GM21825 (cell line): Measurements from ENCODE around the gene SERPINE1.
"Not testable (repeated sequence)": the region's sequence is repeated elsewhere in the genome, so short reads cannot be mapped to it uniquely, and the experiment has no call there.

Source experiments
- ATAC-seq: cut with Tn5 transposase; IDR thresholded peaks from one replicate; pipeline ENCODE4 v1.9.1; 2021; ENCODE audit warnings: mild to moderate bottlenecking, moderate library complexity; ENCODE audit not compliant: unreplicated experiment

SERPINE1 gene

GRCh38 chr7:101121991-101122932, 4.6 kb upstream of the SERPINE1 start:
- no peak for ATAC-seq

- no peak for ATAC-seq
Measured at GRCh38 chr7:101122933-101123702, 3.8 kb upstream of the SERPINE1 start.

GRCh38 chr7:101123703-101124068, 3.2 kb upstream of the SERPINE1 start:
- ATAC-seq: no peak

- ATAC-seq: no peak
Measured at GRCh38 chr7:101124376-101125056, 2.4 kb upstream of the SERPINE1 start.

- ATAC-seq: peak; percentile 65
Measured at GRCh38 chr7:101125989-101126650, 784 bp upstream of the SERPINE1 start.

- ATAC-seq: no peak
Measured at GRCh38 chr7:101127460-101128039, 646 bp downstream of the SERPINE1 start.

- no peak for ATAC-seq
Measured at GRCh38 chr7:101128040-101128834, 1.3 kb downstream of the SERPINE1 start.

- ATAC-seq: no peak
Measured at GRCh38 chr7:101129603-101130117, 2.8 kb downstream of the SERPINE1 start.

- not testable (repeated sequence) for ATAC-seq
Measured at GRCh38 chr7:101132626-101133600, 6.0 kb downstream of the SERPINE1 start.

- no peak for ATAC-seq
Measured at GRCh38 chr7:101133621-101134398, 6.9 kb downstream of the SERPINE1 start.

GRCh38 chr7:101134399-101134980, 7.6 kb downstream of the SERPINE1 start:
- ATAC-seq: no peak

GRCh38 chr7:101137651-101138212, 10.8 kb downstream of the SERPINE1 start:
- no peak for ATAC-seq

GRCh38 chr7:101138213-101138870, 11.4 kb downstream of the SERPINE1 start:
- ATAC-seq: peak; percentile 89

GRCh38 chr7:101140339-101140699, 13.4 kb downstream of the SERPINE1 start:
- no peak for ATAC-seq

GRCh38 chr7:101140746-101141382, 14.0 kb downstream of the SERPINE1 start:
- no peak for ATAC-seq
